IMR-90 (cell line): ENCODE measurements around the gene SPON1. TPM values are rescaled to one million over a fixed set of nuclear protein-coding genes. Genes with fewer than 3 reads are reported as not detected.

ENCODE experiments used
- ATAC-seq: fragments of 200-7000 bp; cut with Tn5 transposase; 2 replicates; pipeline ENCODE4 v1.9.1; 2020; ENCODE audit warnings: low read depth, mild to moderate bottlenecking, moderate library complexity
- BruUV-seq: library from RNA; stranded (reverse); fragments of 400-500 nt; replicated peaks from 2 replicates; lab custom pipeline; 2021; lab: Mats Ljungman, UMichigan
- CTCF ChIA-PET: fragments of 300-600 bp; formaldehyde crosslinking; extraction: SDS; loops from one replicate; lab custom pipeline; 2021; ENCODE audit warnings: antibody characterized with exemption; lab: Yijun Ruan, JAX
- POLR2A ChIA-PET: fragments of 300-600 bp; sonication (Branson Sonifier 250); formaldehyde crosslinking; loops from one replicate; lab custom pipeline; 2022; ENCODE audit warnings: antibody characterized with exemption; ENCODE audit not compliant: unreplicated experiment; lab: Charles Lee
- DNase-seq: peaks from one replicate; pipeline ENCODE4 v3.0.0; 2013
- H2AFZ ChIP-seq: replicated peaks from 2 replicates; pipeline ENCODE3; 2013; ENCODE audit warnings: low read length, mild to moderate bottlenecking; ENCODE audit not compliant: poor library complexity
- H2AK5ac ChIP-seq: 2 replicates; pipeline ENCODE4 v1.6.1; 2013; ENCODE audit warnings: low read depth, low read length, inconsistent platforms
- H2AK9ac ChIP-seq: replicated peaks from 2 replicates; pipeline ENCODE3; 2013; ENCODE audit warnings: mild to moderate bottlenecking, low read depth, low read length, moderate library complexity; ENCODE audit not compliant: poor library complexity
- H2BK120ac ChIP-seq: 2 replicates; pipeline ENCODE4 v1.6.1; 2013; ENCODE audit warnings: low read depth, low read length, inconsistent platforms
- H2BK15ac ChIP-seq: 3 replicates; pipeline ENCODE4 v1.6.1; 2013; ENCODE audit warnings: low read depth, low read length, inconsistent platforms
- H2BK20ac ChIP-seq: 2 replicates; pipeline ENCODE4 v1.6.1; 2013; ENCODE audit warnings: low read depth, mild to moderate bottlenecking, inconsistent platforms, low read length, moderate library complexity
- H2BK5ac ChIP-seq: 2 replicates; pipeline ENCODE4 v1.6.1; 2013; ENCODE audit warnings: mild to moderate bottlenecking, low read depth, low read length, inconsistent platforms; ENCODE audit not compliant: poor library complexity, severe bottlenecking
- H3K14ac ChIP-seq: replicated peaks from 2 replicates; pipeline ENCODE4 v1.6.1; 2013; ENCODE audit warnings: low read depth, low read length, inconsistent platforms
- H3K18ac ChIP-seq: 2 replicates; pipeline ENCODE4 v1.6.1; 2013; ENCODE audit warnings: low read depth, low read length, control low read depth
- H3K23ac ChIP-seq: 2 replicates; pipeline ENCODE4 v1.6.1; 2013; ENCODE audit warnings: low read depth, low read length, inconsistent platforms
- H3K27ac ChIP-seq: 2 replicates; pipeline ENCODE4 v1.5.1; 2013; ENCODE audit warnings: mild to moderate bottlenecking, control low read depth, low read length; ENCODE audit not compliant: insufficient read depth
- H3K27me3 ChIP-seq: 2 replicates; pipeline ENCODE4 v1.6.1; 2013; ENCODE audit warnings: low read length; ENCODE audit not compliant: control insufficient read depth, insufficient read depth
- H3K36me3 ChIP-seq: 2 replicates; pipeline ENCODE4 v1.6.1; 2013; ENCODE audit warnings: low read length, mixed read lengths; ENCODE audit not compliant: control insufficient read depth, insufficient read depth
- H3K4ac ChIP-seq: 2 replicates; pipeline ENCODE4 v1.6.1; 2013; ENCODE audit warnings: low read depth, low read length, inconsistent platforms
- H3K4me1 ChIP-seq: 2 replicates; pipeline ENCODE4 v1.6.1; 2013; ENCODE audit warnings: low read length, mixed read lengths; ENCODE audit not compliant: control insufficient read depth, insufficient read depth
- H3K4me2 ChIP-seq: 2 replicates; pipeline ENCODE4 v1.6.1; 2013; ENCODE audit warnings: low read depth, mild to moderate bottlenecking, control low read depth, low read length, moderate library complexity
- H3K4me3 ChIP-seq: 2 replicates; pipeline ENCODE4 v1.5.1; 2013; ENCODE audit warnings: low read depth, mild to moderate bottlenecking, control low read depth, low read length, moderate library complexity; ENCODE audit not compliant: insufficient read depth
- H3K56ac ChIP-seq: 2 replicates; pipeline ENCODE4 v1.6.1; 2013; ENCODE audit warnings: low read length, inconsistent platforms; ENCODE audit not compliant: insufficient read depth; ENCODE audit errors: extremely low read depth
- H3K79me1 ChIP-seq, 2 experiments: 2 replicates each; pipeline ENCODE4 v1.6.1; 2013; ENCODE audit warnings: low read length in 2 of 2, inconsistent platforms in 1 of 2, low read depth in 1 of 2
- H3K9ac ChIP-seq: 2 replicates; pipeline ENCODE4 v1.6.1; 2013; ENCODE audit warnings: low read depth, low read length, control low read depth
- H3K9me1 ChIP-seq: 2 replicates; pipeline ENCODE4 v1.6.1; 2013; ENCODE audit warnings: low read length, inconsistent platforms; ENCODE audit not compliant: insufficient read depth
- H3K9me3 ChIP-seq: 2 replicates; pipeline ENCODE4 v1.6.1; 2013; ENCODE audit warnings: low read length; ENCODE audit not compliant: control insufficient read depth, insufficient read depth
- H4K20me1 ChIP-seq: 2 replicates; pipeline ENCODE4 v1.6.1; 2013; ENCODE audit warnings: low read length, inconsistent platforms; ENCODE audit not compliant: insufficient read depth
- H4K5ac ChIP-seq: 2 replicates; pipeline ENCODE4 v1.6.1; 2013; ENCODE audit warnings: mild to moderate bottlenecking, low read depth, low read length, control low read depth
- H4K8ac ChIP-seq, 2 experiments: 2 replicates each; pipeline ENCODE4 v1.6.1; 2013; ENCODE audit warnings: low read depth in 2 of 2, low read length in 2 of 2, control low read depth in 1 of 2, inconsistent platforms in 1 of 2
- H4K91ac ChIP-seq: 2 replicates; pipeline ENCODE4 v1.6.1; 2013; ENCODE audit warnings: low read depth, low read length, inconsistent platforms; ENCODE audit not compliant: insufficient read depth
- CEBPB ChIP-seq: IDR thresholded peaks from 2 replicates; pipeline ENCODE4 v1.6.1; 2012; ENCODE audit warnings: low read depth, low read length, improper control_type of control experiment
- CHD1 ChIP-seq: IDR thresholded peaks from 2 replicates; pipeline ENCODE4 v1.6.1; 2012; ENCODE audit warnings: low read depth, low read length, improper control_type of control experiment
- ELK1 ChIP-seq: fragments of 150-350 bp; IDR thresholded peaks from 2 replicates; pipeline ENCODE4 v1.6.1; 2016; ENCODE audit warnings: low read depth, mild to moderate bottlenecking, low read length, moderate library complexity, borderline replicate concordance
- FOS ChIP-seq: fragments of 150-350 bp; IDR thresholded peaks from 2 replicates; pipeline ENCODE4 v1.6.1; 2016; ENCODE audit warnings: low read depth, low read length
- MAFK ChIP-seq: IDR thresholded peaks from 2 replicates; pipeline ENCODE4 v1.6.1; 2012; ENCODE audit warnings: low read depth, low read length, improper control_type of control experiment
- MAZ ChIP-seq: IDR thresholded peaks from 2 replicates; pipeline ENCODE4 v1.6.1; 2012; ENCODE audit warnings: low read depth, mild to moderate bottlenecking, low read length, improper control_type of control experiment, moderate library complexity, borderline replicate concordance
- NFE2L2 ChIP-seq: fragments of 150-350 bp; IDR thresholded peaks from 2 replicates; pipeline ENCODE4 v1.6.1; 2016; ENCODE audit warnings: low read depth, mild to moderate bottlenecking, low read length
- POLR2A ChIP-seq: IDR thresholded peaks from 2 replicates; pipeline ENCODE4 v1.6.1; 2012; ENCODE audit warnings: mild to moderate bottlenecking, low read depth, low read length
- RAD21 ChIP-seq: IDR thresholded peaks from 2 replicates; pipeline ENCODE4 v1.6.1; 2012; ENCODE audit warnings: low read length, improper control_type of control experiment
- RCOR1 ChIP-seq: IDR thresholded peaks from 2 replicates; pipeline ENCODE4 v1.6.1; 2012; ENCODE audit warnings: mild to moderate bottlenecking, low read length, improper control_type of control experiment; ENCODE audit not compliant: insufficient replicate concordance
- RFX5 ChIP-seq: IDR thresholded peaks from 2 replicates; pipeline ENCODE4 v1.8.0; 2012; ENCODE audit warnings: low read depth, mild to moderate bottlenecking, low read length, moderate library complexity
- SMC3 ChIP-seq: fragments of 150-350 bp; IDR thresholded peaks from 2 replicates; pipeline ENCODE4 v1.6.1; 2016; ENCODE audit warnings: low read depth, mild to moderate bottlenecking, antibody characterized with exemption, low read length, moderate library complexity
- WGBS, 2 experiments: methylation state at CpG; one replicate each; pipeline versions ENCODE4 v1.1.5 to v1.1.7; 2013; ENCODE audit warnings: missing lambda C conversion rate in 2 of 2; ENCODE audit not compliant: insufficient read length in 1 of 2; ENCODE audit errors: extremely low coverage in 2 of 2; 5-methylcytosine and 5-hydroxymethylcytosine counted together
- dilution Hi-C: fragments of 300-500 bp; cut with HindIII; formaldehyde crosslinking; loops from one replicate; pipeline ENCODE4 v1.14.3; 2018; ENCODE audit warnings: low sequenced_read_pairs; ENCODE audit not compliant: unreplicated experiment
- in situ Hi-C: fragments of 300-500 bp; cut with MboI; formaldehyde crosslinking; loops from 3 replicates; pipeline ENCODE4 v1.14.3; 2019; ENCODE audit warnings: low sequenced_read_pairs, inconsistent platforms, mixed read lengths
- intact Hi-C: fragments of 100-400 bp; cut with micrococcal nuclease; formaldehyde crosslinking; loops from 2 replicates; pipeline ENCODE4 v1.10.0; 2022
- polyA plus RNA-seq, 3 experiments: library from polyadenylated mRNA; depleted of rRNA; stranded (reverse); fragments of >200 nt; gene quantifications; 2 replicates each; pipeline ENCODE4 v1.2.3, GENCODE V29; 2012; ENCODE audit warnings: low replicate concordance in 1 of 3
- total RNA-seq: library from RNA; depleted of rRNA; stranded (reverse); fragments of >200 nt; gene quantifications from 2 replicates; pipeline ENCODE4 v1.2.3, GENCODE V29; 2012
- TF ChIP-seq, protein P1 (sequence below): fragments of 150-350 bp; IDR thresholded peaks from 2 replicates; pipeline ENCODE4 v1.6.1; 2017; ENCODE audit warnings: mild to moderate bottlenecking, antibody characterized with exemption, low read length, low read depth

SPON1 gene
- total and polyA plus RNA-seq, 2 of the 4 experiments (the other 2 are of a cell fraction), result 0.62 to 0.72 TPM

DNA sequence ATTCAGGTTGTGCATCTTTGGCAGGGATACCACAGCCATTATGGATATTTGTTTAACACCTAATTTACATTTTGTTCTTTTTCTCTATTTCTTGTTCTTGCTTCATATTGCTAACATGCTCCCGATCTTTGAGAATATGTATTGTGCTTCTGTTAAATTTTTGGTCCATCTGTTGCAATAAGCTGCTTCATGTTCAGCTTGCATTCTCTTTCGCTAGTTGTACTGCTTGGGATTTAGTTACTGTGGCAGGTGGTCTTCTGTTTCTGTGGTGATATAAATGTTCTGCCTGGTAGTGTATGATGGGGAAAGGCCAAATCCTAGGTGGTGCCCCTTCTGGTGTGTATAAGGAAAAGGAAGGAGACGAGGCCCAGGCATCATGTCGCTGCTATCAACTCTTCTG is 140.2 kb downstream of the SPON1 start:
- H3K18ac ChIP-seq, result no peak overlapping the region
- H3K4ac ChIP-seq, result no peak overlapping the region
- H3K9ac ChIP-seq, result no peak overlapping the region
- no peaks in the 10 kb centered on the region for H3K9me3 ChIP-seq
- in situ Hi-C loops, result no loop called here
- dilution Hi-C loops, result no loop called here
- H2AK9ac ChIP-seq, result no peak overlapping the region
- H3K14ac ChIP-seq, result no peak overlapping the region
- H3K23ac ChIP-seq, result no peak overlapping the region
- no peak for DNase-seq
- 83% methylated on average over 1 of the region's 4 CpGs; no CpG with 5 or more reads in 1 of the 2 experiments for WGBS, 2 experiments
- no peaks in the 10 kb centered on the region for H3K79me1 ChIP-seq
- H2AK5ac ChIP-seq, result no peak overlapping the region
- CTCF ChIA-PET, result interaction anchor here (0.6 kb wide), 1 partner anchor 132 kb away, joined by 3 read pairs; no protein-coding TSS in a partner anchor
- H3K4me3 ChIP-seq, result no peak overlapping the region
- POLR2A ChIA-PET, result no interaction called here
- no peak overlapping the region for H2BK5ac ChIP-seq
- H4K20me1 ChIP-seq, result no peaks in the 10 kb centered on the region
- no peaks in the 10 kb centered on the region for H3K4me1 ChIP-seq
- BruUV-seq, result no TSS peak
- no peak overlapping the region for H3K56ac ChIP-seq
- H4K91ac ChIP-seq, result no peak overlapping the region
- no peak overlapping the region for H4K5ac ChIP-seq
- H4K8ac ChIP-seq, result no peak overlapping the region
- no peak overlapping the region for H3K27ac ChIP-seq
- no peaks in the 10 kb centered on the region; the same call in 1 of the 2 replicates for H3K27me3 ChIP-seq
- H2BK120ac ChIP-seq, result no peak overlapping the region
- no peak overlapping the region for H2AFZ ChIP-seq
- no peak overlapping the region for H3K4me2 ChIP-seq
- H2BK15ac ChIP-seq, result no peak overlapping the region
- no peaks in the 10 kb centered on the region for H3K36me3 ChIP-seq
- ATAC-seq, result no peak
- intact Hi-C loops, result no loop called here
- no peak for TF ChIP-seq RAD21
- no peak for TF ChIP-seq NFE2L2
- TF ChIP-seq CHD1, result no peak
- no peak for TF ChIP-seq FOS
- TF ChIP-seq MAZ, result no peak
- no peak for TF ChIP-seq SMC3
- no peak for TF ChIP-seq POLR2A
- no peak for TF ChIP-seq RCOR1
- TF ChIP-seq ELK1, result no peak
- no peak for TF ChIP-seq MAFK
- TF ChIP-seq CEBPB, result no peak
- TF ChIP-seq, protein P1, sequence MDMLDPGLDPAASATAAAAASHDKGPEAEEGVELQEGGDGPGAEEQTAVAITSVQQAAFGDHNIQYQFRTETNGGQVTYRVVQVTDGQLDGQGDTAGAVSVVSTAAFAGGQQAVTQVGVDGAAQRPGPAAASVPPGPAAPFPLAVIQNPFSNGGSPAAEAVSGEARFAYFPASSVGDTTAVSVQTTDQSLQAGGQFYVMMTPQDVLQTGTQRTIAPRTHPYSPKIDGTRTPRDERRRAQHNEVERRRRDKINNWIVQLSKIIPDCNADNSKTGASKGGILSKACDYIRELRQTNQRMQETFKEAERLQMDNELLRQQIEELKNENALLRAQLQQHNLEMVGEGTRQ, result no peak
- no peak for TF ChIP-seq RFX5
- H2BK20ac ChIP-seq, result no peak overlapping the region
- H3K9me1 ChIP-seq, result no peaks in the 10 kb centered on the region
